DND-41 (cell line): ENCODE data around the gene CXXC4.
A peak's percentile ranks its signal among the peaks of the same experiment; 100 is the strongest.

Experiments
- ATAC-seq: fragments of 200-7000 bp; cut with Tn5 transposase; 3 replicates; pipeline ENCODE4 v1.9.1; 2021; ENCODE audit warnings: low read depth; ENCODE audit not compliant: insufficient read depth
- DNase-seq: peaks from one replicate; pipeline ENCODE4 v3.0.0-alpha.2; 2020
- H2AFZ ChIP-seq: 2 replicates; pipeline ENCODE4 v1.6.0; 2012; ENCODE audit warnings: low read depth, low read length
- H3K27ac ChIP-seq: 2 replicates; pipeline ENCODE4 v1.5.1; 2012; ENCODE audit warnings: low read length, inconsistent platforms
- H3K27me3 ChIP-seq: fragments of 200-600 bp; sonication (generic); 2 replicates; pipeline ENCODE4 v1.6.0; 2012; ENCODE audit warnings: low read length, mild to moderate bottlenecking, inconsistent platforms; ENCODE audit not compliant: insufficient read depth, poor library complexity
- H3K36me3 ChIP-seq: 2 replicates; pipeline ENCODE4 v1.5.1; 2012; ENCODE audit warnings: low read length, inconsistent platforms; ENCODE audit not compliant: insufficient read depth
- H3K4me1 ChIP-seq: 2 replicates; pipeline ENCODE4 v1.5.1; 2012; ENCODE audit warnings: mild to moderate bottlenecking, low read length; ENCODE audit not compliant: insufficient read depth
- H3K4me2 ChIP-seq: 2 replicates; pipeline ENCODE4 v1.6.0; 2012; ENCODE audit warnings: mild to moderate bottlenecking, moderate library complexity, low read length, inconsistent platforms; ENCODE audit not compliant: insufficient read depth
- H3K4me3 ChIP-seq, 2 experiments: fragments of 200-600 bp in 1 of 2; shearing (Covaris generic) in 1 of 2; 2 replicates each; pipeline ENCODE4 v1.5.1; 2012 to 2016; ENCODE audit warnings: inconsistent platforms in 2 of 2, low read length in 2 of 2, mild to moderate bottlenecking in 2 of 2, low read depth in 1 of 2, moderate library complexity in 1 of 2
- H3K79me2 ChIP-seq: 2 replicates; pipeline ENCODE4 v1.6.0; 2012; ENCODE audit warnings: low read length, inconsistent platforms; ENCODE audit not compliant: insufficient read depth
- H3K9ac ChIP-seq: 2 replicates; pipeline ENCODE4 v1.6.0; 2012; ENCODE audit warnings: low read depth, mild to moderate bottlenecking, inconsistent platforms, low read length, moderate library complexity
- H3K9me3 ChIP-seq: 2 replicates; pipeline ENCODE4 v1.5.1; 2012; ENCODE audit warnings: low read length, moderate library complexity, mild to moderate bottlenecking, inconsistent platforms; ENCODE audit not compliant: insufficient read depth, severe bottlenecking
- H4K20me1 ChIP-seq: 2 replicates; pipeline ENCODE4 v1.6.0; 2012; ENCODE audit warnings: low read length; ENCODE audit not compliant: insufficient read depth
- EZH2 ChIP-seq: IDR thresholded peaks from 3 replicates; pipeline ENCODE4 v1.6.1; 2012; ENCODE audit warnings: borderline replicate concordance, low read depth, mild to moderate bottlenecking, moderate library complexity, low read length, inconsistent platforms; ENCODE audit not compliant: severe bottlenecking
- TF ChIP-seq, protein P1 (sequence below): IDR thresholded peaks from 2 replicates; pipeline ENCODE4 v1.5.1; 2012; ENCODE audit warnings: borderline replicate concordance, low read length, moderate library complexity, mild to moderate bottlenecking; ENCODE audit not compliant: poor library complexity, severe bottlenecking; ENCODE audit errors: extremely low read depth

Gene CXXC4

DNA sequence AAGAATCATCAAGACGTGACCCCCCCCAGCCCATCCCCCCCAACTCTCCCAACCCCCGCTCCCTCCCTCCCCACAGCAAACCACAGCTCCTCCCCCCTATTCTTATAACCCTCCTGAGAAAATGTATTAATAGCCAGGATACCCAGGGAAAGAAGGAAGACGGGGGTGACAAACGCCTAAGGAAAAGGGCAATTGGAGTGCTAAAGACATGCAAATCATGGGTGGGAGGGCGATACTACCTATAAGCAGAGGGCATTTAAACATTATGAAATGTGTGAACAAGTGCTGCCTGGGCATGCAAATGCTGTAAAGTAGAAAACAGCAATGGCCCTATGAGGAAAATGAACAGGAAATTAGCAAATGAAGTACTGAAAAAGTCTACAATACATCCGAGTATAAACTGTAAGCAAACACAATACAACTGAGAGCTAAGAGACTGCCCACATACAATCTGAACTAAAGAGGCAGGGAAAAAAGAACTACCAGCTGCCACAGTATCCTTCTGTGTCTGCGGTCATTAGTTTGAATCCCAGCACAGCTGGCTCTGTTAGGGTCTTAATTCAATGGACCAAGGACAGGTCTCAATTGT lies 2.4 kb downstream of the CXXC4 start:
- TF ChIP-seq, protein P1, sequence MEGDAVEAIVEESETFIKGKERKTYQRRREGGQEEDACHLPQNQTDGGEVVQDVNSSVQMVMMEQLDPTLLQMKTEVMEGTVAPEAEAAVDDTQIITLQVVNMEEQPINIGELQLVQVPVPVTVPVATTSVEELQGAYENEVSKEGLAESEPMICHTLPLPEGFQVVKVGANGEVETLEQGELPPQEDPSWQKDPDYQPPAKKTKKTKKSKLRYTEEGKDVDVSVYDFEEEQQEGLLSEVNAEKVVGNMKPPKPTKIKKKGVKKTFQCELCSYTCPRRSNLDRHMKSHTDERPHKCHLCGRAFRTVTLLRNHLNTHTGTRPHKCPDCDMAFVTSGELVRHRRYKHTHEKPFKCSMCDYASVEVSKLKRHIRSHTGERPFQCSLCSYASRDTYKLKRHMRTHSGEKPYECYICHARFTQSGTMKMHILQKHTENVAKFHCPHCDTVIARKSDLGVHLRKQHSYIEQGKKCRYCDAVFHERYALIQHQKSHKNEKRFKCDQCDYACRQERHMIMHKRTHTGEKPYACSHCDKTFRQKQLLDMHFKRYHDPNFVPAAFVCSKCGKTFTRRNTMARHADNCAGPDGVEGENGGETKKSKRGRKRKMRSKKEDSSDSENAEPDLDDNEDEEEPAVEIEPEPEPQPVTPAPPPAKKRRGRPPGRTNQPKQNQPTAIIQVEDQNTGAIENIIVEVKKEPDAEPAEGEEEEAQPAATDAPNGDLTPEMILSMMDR = no peak
- TF ChIP-seq EZH2 = no peak
- DNase-seq (no peak), ATAC-seq (no peak)
- no peaks in the 10 kb centered on the region for H3K79me2 ChIP-seq
- no peak overlapping the region for H3K4me2 ChIP-seq
- peaks cover 16% of the 10 kb centered on the region for H3K4me1 ChIP-seq
- no peaks in the 10 kb centered on the region for H4K20me1 ChIP-seq
- H3K27me3 ChIP-seq = peaks cover 10% of the 10 kb centered on the region
- no peak overlapping the region for H3K27ac ChIP-seq
- H2AFZ ChIP-seq = no peak overlapping the region
- no peaks in the 10 kb centered on the region for H3K9me3 ChIP-seq
- H3K9ac ChIP-seq = no peak overlapping the region
- no peak overlapping the region for H3K4me3 ChIP-seq
- H3K36me3 ChIP-seq = no peaks in the 10 kb centered on the region

- peak overlapping the region in 1 of 2 experiments; percentile 53; a peak in 2 of 4 replicates for H3K4me3 ChIP-seq
- no peaks in the 10 kb centered on the region for H3K36me3 ChIP-seq
- peaks cover 10% of the 10 kb centered on the region for H3K27me3 ChIP-seq
- H3K9me3 ChIP-seq = no peaks in the 10 kb centered on the region
- H3K4me2 ChIP-seq = peak overlapping the region; percentile 62
- H3K9ac ChIP-seq = peak overlapping the region; percentile 45
- TF ChIP-seq, protein P1 = no peak
- no peak for TF ChIP-seq EZH2
- peak; percentile 57 for ATAC-seq
- H3K4me1 ChIP-seq = peaks cover 16% of the 10 kb centered on the region
- peak overlapping the region; percentile 24; the same call in 1 of the 2 replicates for H3K27ac ChIP-seq
- H3K79me2 ChIP-seq = no peaks in the 10 kb centered on the region
- H2AFZ ChIP-seq = peak overlapping the region; percentile 74
- peak; percentile 53 for DNase-seq
- no peaks in the 10 kb centered on the region for H4K20me1 ChIP-seq
Observed at GRCh38 chr4:104491481-104492182, 3.1 kb downstream of the CXXC4 start.

GRCh38 chr4:104490770-104491480 lies 3.8 kb downstream of the CXXC4 start:
- peak overlapping the region; percentile 72 for H3K4me2 ChIP-seq
- no peaks in the 10 kb centered on the region for H3K9me3 ChIP-seq
- H3K27ac ChIP-seq = peak overlapping the region; percentile 58
- H3K9ac ChIP-seq = peak overlapping the region; percentile 54
- H2AFZ ChIP-seq = peak overlapping the region; percentile 83
- TF ChIP-seq, protein P1 = no peak
- no peak for TF ChIP-seq EZH2
- H3K27me3 ChIP-seq = peaks cover 10% of the 10 kb centered on the region
- H3K4me1 ChIP-seq = peaks cover 16% of the 10 kb centered on the region
- no peaks in the 10 kb centered on the region for H3K36me3 ChIP-seq
- ATAC-seq (peak; percentile 77), DNase-seq (peak; percentile 74)
- H3K4me3 ChIP-seq = peak overlapping the region; percentile 22 to 60; a peak in 3 of 4 replicates
- no peaks in the 10 kb centered on the region for H4K20me1 ChIP-seq
- H3K79me2 ChIP-seq = no peaks in the 10 kb centered on the region
